CD4-positive, CD25-positive, alpha-beta regulatory T cell (primary cell): ENCODE results near the gene NOD1. TPM values are rescaled to one million over a fixed set of nuclear protein-coding genes. Genes with fewer than 3 reads are reported as not detected.
A peak's percentile ranks its signal among the peaks of the same experiment; 100 is the strongest.

Experiments
- ATAC-seq, 2 donors: fragments of 150-1000 bp; cut with Tn5 transposase; one replicate each; pipeline ENCODE4 v1.10.0; 2021; ENCODE audit warnings: low read depth in 2 of 2, moderate number of reproducible peaks in 2 of 2, moderate library complexity in 1 of 2
- DNase-seq, 3 donors: peaks; one replicate each; pipeline versions ENCODE4 v3.0.0 to v3.0.0-alpha.2; 2012 to 2022; ENCODE audit warnings: mixed read lengths in 1 of 3
- H3K27ac ChIP-seq: one replicate; pipeline ENCODE4 v1.7.0; 2013; ENCODE audit warnings: mild to moderate bottlenecking, low read length; ENCODE audit not compliant: insufficient read depth, poor library complexity, severe bottlenecking
- H3K27me3 ChIP-seq: one replicate; pipeline ENCODE4 v1.7.0; 2013; ENCODE audit warnings: low read length; ENCODE audit not compliant: control insufficient read depth, insufficient read depth
- H3K36me3 ChIP-seq: one replicate; pipeline ENCODE4 v1.7.0; 2013; ENCODE audit warnings: mild to moderate bottlenecking, low read length, moderate library complexity; ENCODE audit not compliant: control insufficient read depth, insufficient read depth
- H3K4me1 ChIP-seq: 2 replicates; pipeline ENCODE4 v1.7.0; 2013; ENCODE audit warnings: mild to moderate bottlenecking, low read length; ENCODE audit not compliant: insufficient read depth, control insufficient read depth, poor library complexity, severe bottlenecking
- H3K4me3 ChIP-seq: one replicate; pipeline ENCODE4 v1.7.0; 2013; ENCODE audit warnings: low read depth, mild to moderate bottlenecking, low read length, moderate library complexity
- H3K9me3 ChIP-seq, 2 experiments: 1 replicate in 1 of 2; 2 replicates in 1 of 2; pipeline ENCODE4 v1.7.0; 2013; ENCODE audit warnings: low read length in 2 of 2, mild to moderate bottlenecking in 1 of 2, moderate library complexity in 1 of 2; ENCODE audit not compliant: control insufficient read depth in 2 of 2
- H3K27ac Mint-ChIP-seq, 3 donors: one replicate each; pipeline ENCODE4 v1.8.0; 2020 to 2022; ENCODE audit warnings: mild to moderate bottlenecking in 3 of 3, mixed read lengths in 3 of 3, moderate library complexity in 2 of 3
- H3K27me3 Mint-ChIP-seq: one replicate; pipeline ENCODE4 v1.8.0; 2022; ENCODE audit warnings: mild to moderate bottlenecking, mixed read lengths
- H3K36me3 Mint-ChIP-seq: one replicate; pipeline ENCODE4 v1.8.0; 2020; ENCODE audit warnings: mixed read lengths
- H3K4me1 Mint-ChIP-seq, 4 donors: one replicate each; pipeline ENCODE4 v1.8.0; 2020 to 2022; ENCODE audit warnings: mixed read lengths in 4 of 4, mild to moderate bottlenecking in 1 of 4
- H3K4me3 Mint-ChIP-seq, 4 donors: one replicate each; pipeline ENCODE4 v1.8.0; 2020 to 2022; ENCODE audit warnings: mild to moderate bottlenecking in 4 of 4, mixed read lengths in 4 of 4, moderate library complexity in 3 of 4
- H3K9me3 Mint-ChIP-seq, 7 donors: one replicate each; pipeline ENCODE4 v1.8.0; 2020 to 2022; ENCODE audit warnings: mixed read lengths in 7 of 7, mild to moderate bottlenecking in 3 of 7, moderate library complexity in 2 of 7
- polyA plus RNA-seq, 4 donors: library from polyadenylated mRNA; unstranded; fragments of 300-500 nt; fragmentation: Illumina TruSeq; gene quantifications; one replicate each; pipeline ENCODE4 v1.2.3, GENCODE V29; 2021
- total RNA-seq: library from RNA; stranded (reverse); gene quantifications from one replicate; pipeline ENCODE4 v1.2.3, GENCODE V29; 2022

NOD1 gene
- total and polyA plus RNA-seq, 5 donors from 2014 or later, result 4.8 to 24.8 (median 7.0) TPM

- Histone ChIP-seq H3K27ac (peak overlapping the region; percentile 72), H3K9me3 (no peaks in the 10 kb centered on the region), H3K4me3 (peak overlapping the region; percentile 82), H3K36me3 (peaks cover 7% of the 10 kb centered on the region), H3K27me3 (no peaks in the 10 kb centered on the region), H3K4me1 (peaks cover 28% of the 10 kb centered on the region)
- peak overlapping the region in 2 of 3 donors; percentile 82 to 95 for H3K27ac Mint-ChIP-seq
- ATAC-seq (peak; percentile 40 to 50), DNase-seq (peak in 2 of 3 donors; percentile 45 to 78)
- no peaks in the 10 kb centered on the region for H3K27me3 Mint-ChIP-seq
- peaks cover 20 to 52% (median 32%) of the 10 kb centered on the region in 4 donors for H3K4me1 Mint-ChIP-seq
- H3K36me3 Mint-ChIP-seq, result no peaks in the 10 kb centered on the region
- no peaks in the 10 kb centered on the region for H3K9me3 Mint-ChIP-seq
- peak overlapping the region in 3 of 4 donors; percentile 95 to 98 (median 97) for H3K4me3 Mint-ChIP-seq
These were observed 877 bp upstream of the NOD1 start for GRCh38 chr7:30479202-30480120.

GRCh38 chr7:30476459-30477145 is 2.0 kb downstream of the NOD1 start:
- Histone ChIP-seq H3K4me1 (peaks cover 43% of the 10 kb centered on the region), H3K9me3 (no peaks in the 10 kb centered on the region), H3K4me3 (peak overlapping the region; percentile 47), H3K36me3 (peaks cover 9% of the 10 kb centered on the region), H3K27me3 (no peaks in the 10 kb centered on the region), H3K27ac (no peak overlapping the region)
- Mint-ChIP-seq H3K9me3 (no peaks in the 10 kb centered on the region), H3K4me3 (peak overlapping the region in 3 of 4 donors; percentile 95 to 98 (median 97)), H3K27ac (peak overlapping the region; percentile 25 to 60 (median 38)), H3K27me3 (no peaks in the 10 kb centered on the region), H3K36me3 (peaks cover 8% of the 10 kb centered on the region), H3K4me1 (peaks cover 34 to 79% (median 53%) of the 10 kb centered on the region in 4 donors)
- ATAC-seq (no peak), DNase-seq (peak in 1 of 3 donors; percentile 40)

- ATAC-seq, result no peak
- Histone ChIP-seq H3K27ac (no peak overlapping the region), H3K4me3 (no peak overlapping the region), H3K36me3 (peaks cover 9% of the 10 kb centered on the region), H3K9me3 (no peaks in the 10 kb centered on the region), H3K27me3 (no peaks in the 10 kb centered on the region), H3K4me1 (peaks cover 46% of the 10 kb centered on the region)
- Mint-ChIP-seq H3K36me3 (peaks cover 8% of the 10 kb centered on the region), H3K4me1 (peaks cover 36 to 89% (median 62%) of the 10 kb centered on the region in 4 donors), H3K27me3 (no peaks in the 10 kb centered on the region), H3K9me3 (no peaks in the 10 kb centered on the region), H3K27ac (peak overlapping the region in 1 of 3 donors; percentile 25), H3K4me3 (no peak overlapping the region)
- peak in 1 of 3 donors; percentile 29 for DNase-seq
These were observed 3.0 kb downstream of the NOD1 start for GRCh38 chr7:30475580-30475979.

GRCh38 chr7:30474893-30475292 is 3.7 kb downstream of the NOD1 start:
- peaks cover 46% of the 10 kb centered on the region for H3K4me1 ChIP-seq
- H3K4me1 Mint-ChIP-seq, result peaks cover 36 to 90% (median 66%) of the 10 kb centered on the region in 4 donors
- H3K27ac ChIP-seq, result no peak overlapping the region
- peaks cover 9% of the 10 kb centered on the region for H3K36me3 ChIP-seq
- DNase-seq (no peak), ATAC-seq (no peak)
- H3K27ac Mint-ChIP-seq, result no peak overlapping the region
- H3K36me3 Mint-ChIP-seq, result peaks cover 13% of the 10 kb centered on the region
- H3K9me3 ChIP-seq, result no peaks in the 10 kb centered on the region
- H3K4me3 ChIP-seq, result no peak overlapping the region
- H3K27me3 Mint-ChIP-seq, result no peaks in the 10 kb centered on the region
- peak overlapping the region in 2 of 4 donors; percentile 8 to 34 for H3K4me3 Mint-ChIP-seq
- no peaks in the 10 kb centered on the region for H3K27me3 ChIP-seq
- H3K9me3 Mint-ChIP-seq, result no peaks in the 10 kb centered on the region

GRCh38 chr7:30474485-30474884 is 4.1 kb downstream of the NOD1 start:
- Histone ChIP-seq H3K4me3 (no peak overlapping the region), H3K36me3 (peaks cover 11% of the 10 kb centered on the region), H3K4me1 (peaks cover 45% of the 10 kb centered on the region), H3K9me3 (no peaks in the 10 kb centered on the region), H3K27ac (no peak overlapping the region), H3K27me3 (no peaks in the 10 kb centered on the region)
- DNase-seq, result no peak
- no peaks in the 10 kb centered on the region for H3K9me3 Mint-ChIP-seq
- peaks cover 13% of the 10 kb centered on the region for H3K36me3 Mint-ChIP-seq
- H3K4me1 Mint-ChIP-seq, result peaks cover 36 to 88% (median 66%) of the 10 kb centered on the region in 4 donors
- ATAC-seq, result no peak
- H3K4me3 Mint-ChIP-seq, result peak overlapping the region in 1 of 4 donors; percentile 34
- H3K27me3 Mint-ChIP-seq, result no peaks in the 10 kb centered on the region
- peak overlapping the region in 2 of 3 donors; percentile 1 to 11 for H3K27ac Mint-ChIP-seq

GRCh38 chr7:30473903-30474302 is 4.7 kb downstream of the NOD1 start:
- Mint-ChIP-seq H3K27me3 (no peaks in the 10 kb centered on the region), H3K4me3 (peak overlapping the region in 2 of 4 donors; percentile 8 to 34), H3K4me1 (peaks cover 32 to 89% (median 66%) of the 10 kb centered on the region in 4 donors), H3K9me3 (no peaks in the 10 kb centered on the region), H3K27ac (peak overlapping the region in 2 of 3 donors; percentile 1 to 11), H3K36me3 (peaks cover 17% of the 10 kb centered on the region)
- Histone ChIP-seq H3K36me3 (peaks cover 17% of the 10 kb centered on the region), H3K9me3 (no peaks in the 10 kb centered on the region), H3K27me3 (no peaks in the 10 kb centered on the region), H3K27ac (no peak overlapping the region), H3K4me3 (no peak overlapping the region), H3K4me1 (peaks cover 41% of the 10 kb centered on the region)
- no peak for DNase-seq
- no peak for ATAC-seq

- peaks cover 39% of the 10 kb centered on the region for H3K4me1 ChIP-seq
- H3K27ac ChIP-seq, result no peak overlapping the region
- H3K9me3 ChIP-seq, result no peaks in the 10 kb centered on the region
- H3K27me3 Mint-ChIP-seq, result no peaks in the 10 kb centered on the region
- H3K36me3 ChIP-seq, result peaks cover 20% of the 10 kb centered on the region
- DNase-seq (no peak), ATAC-seq (no peak)
- peaks cover 36 to 94% (median 73%) of the 10 kb centered on the region in 4 donors for H3K4me1 Mint-ChIP-seq
- no peaks in the 10 kb centered on the region for H3K9me3 Mint-ChIP-seq
- H3K4me3 ChIP-seq, result no peak overlapping the region
- peak overlapping the region in 1 of 3 donors; percentile 58 for H3K27ac Mint-ChIP-seq
- H3K27me3 ChIP-seq, result no peaks in the 10 kb centered on the region
- H3K36me3 Mint-ChIP-seq, result peaks cover 23% of the 10 kb centered on the region
- peak overlapping the region in 1 of 4 donors; percentile 34 for H3K4me3 Mint-ChIP-seq
These were observed 5.5 kb downstream of the NOD1 start for GRCh38 chr7:30472784-30473775.
